Measurements from ENCODE around the gene WFIKKN2. TPM values are rescaled to one million over a fixed set of nuclear protein-coding genes. Genes with fewer than 3 reads are reported as not detected.
"Not testable (repeated sequence)": the region's sequence is repeated elsewhere in the genome, so short reads cannot be mapped to it uniquely, and the experiment has no call there.

WFIKKN2 gene
- polyA plus RNA-seq, 1 experiment = 0.07 TPM

DNA sequence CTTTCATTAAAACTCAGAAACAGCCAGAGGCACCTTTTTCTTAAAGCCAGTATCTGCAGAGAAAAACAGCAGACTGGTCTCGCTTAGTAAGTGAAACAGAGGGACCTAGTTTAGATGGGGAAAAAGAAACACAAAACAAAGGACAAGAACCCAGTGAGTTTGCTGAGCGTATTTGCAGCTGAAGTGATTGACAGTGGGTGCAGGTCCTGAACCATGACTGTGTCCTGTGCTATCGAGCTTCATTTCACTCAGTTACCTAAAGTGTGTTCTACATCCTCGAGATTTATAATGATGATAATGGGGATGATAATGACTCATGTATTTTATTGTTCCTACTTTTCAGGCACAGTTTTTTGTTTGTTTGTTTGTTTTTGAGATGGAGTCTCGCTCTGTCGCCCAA, 31.7 kb upstream of the WFIKKN2 start:
- TF ChIP-seq, protein P1, sequence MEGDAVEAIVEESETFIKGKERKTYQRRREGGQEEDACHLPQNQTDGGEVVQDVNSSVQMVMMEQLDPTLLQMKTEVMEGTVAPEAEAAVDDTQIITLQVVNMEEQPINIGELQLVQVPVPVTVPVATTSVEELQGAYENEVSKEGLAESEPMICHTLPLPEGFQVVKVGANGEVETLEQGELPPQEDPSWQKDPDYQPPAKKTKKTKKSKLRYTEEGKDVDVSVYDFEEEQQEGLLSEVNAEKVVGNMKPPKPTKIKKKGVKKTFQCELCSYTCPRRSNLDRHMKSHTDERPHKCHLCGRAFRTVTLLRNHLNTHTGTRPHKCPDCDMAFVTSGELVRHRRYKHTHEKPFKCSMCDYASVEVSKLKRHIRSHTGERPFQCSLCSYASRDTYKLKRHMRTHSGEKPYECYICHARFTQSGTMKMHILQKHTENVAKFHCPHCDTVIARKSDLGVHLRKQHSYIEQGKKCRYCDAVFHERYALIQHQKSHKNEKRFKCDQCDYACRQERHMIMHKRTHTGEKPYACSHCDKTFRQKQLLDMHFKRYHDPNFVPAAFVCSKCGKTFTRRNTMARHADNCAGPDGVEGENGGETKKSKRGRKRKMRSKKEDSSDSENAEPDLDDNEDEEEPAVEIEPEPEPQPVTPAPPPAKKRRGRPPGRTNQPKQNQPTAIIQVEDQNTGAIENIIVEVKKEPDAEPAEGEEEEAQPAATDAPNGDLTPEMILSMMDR (IDR thresholded peaks at IDR 0.05; ENCODE audit: low read depth, low read length) = no peak
- H3K27ac ChIP-seq (ENCODE audit: low read depth, low read length) = no peak overlapping the region

DNA sequence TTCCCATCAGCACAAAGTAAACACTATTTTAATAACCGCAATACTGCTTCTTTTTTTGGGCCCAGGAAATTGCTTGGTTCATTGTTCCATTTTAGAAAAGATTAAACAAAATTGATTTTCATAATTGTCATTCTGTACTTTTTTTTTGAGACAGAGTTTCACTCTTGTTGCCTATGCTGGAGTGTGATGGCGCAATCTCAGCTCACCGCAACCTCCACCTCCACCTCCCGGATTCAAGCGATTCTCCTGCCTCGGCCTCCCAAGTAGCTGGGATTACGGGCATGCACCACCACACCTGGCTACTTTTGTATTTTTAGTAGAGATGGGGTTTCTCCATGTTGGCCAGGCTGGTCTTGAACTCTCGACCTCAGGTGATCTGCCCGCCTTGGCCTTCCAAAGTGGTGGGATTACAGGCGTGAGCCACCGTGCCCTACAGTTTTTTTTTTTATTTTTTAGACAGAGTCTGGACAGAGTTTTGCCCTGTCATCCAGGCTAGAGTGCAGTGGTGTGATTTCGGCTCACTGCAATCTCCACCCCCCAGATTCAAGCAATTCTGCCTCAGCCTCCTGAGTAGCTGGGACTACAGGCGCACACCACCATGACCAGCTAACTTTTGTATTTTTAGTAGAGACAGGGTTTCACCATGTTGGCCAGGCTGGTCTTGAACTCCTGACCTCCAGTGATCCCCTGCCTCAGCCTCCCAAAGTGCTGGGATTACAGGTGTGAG, 30.5 kb upstream of the WFIKKN2 start:
- POLR2A ChIA-PET = interaction anchor here (0.7 kb wide), 1 partner anchor 21 kb away, joined by 3 read pairs; no protein-coding TSS in a partner anchor
- peaks cover 10% of the 10 kb centered on the region for H3K27me3 ChIP-seq (ENCODE audit: control insufficient read depth, insufficient read depth, low read length)
- CTCF ChIA-PET = interaction anchor here (0.8 kb wide), 1 partner anchor 22 kb away, joined by 3 read pairs; no protein-coding TSS in a partner anchor
- not testable (repeated sequence) for H3K27ac ChIP-seq (ENCODE audit: low read depth, low read length); DNase-seq (ENCODE audit: low read depth, low spot score); H3K9me3 ChIP-seq (ENCODE audit: control insufficient read depth, insufficient read depth, low read length); H3K4me3 ChIP-seq (ENCODE audit: low read depth, low read length)

More for the DNA sequence above, 31.7 kb upstream of the WFIKKN2 start:
- H3K27me3 ChIP-seq (ENCODE audit: control insufficient read depth, insufficient read depth, low read length) = peaks cover 4% of the 10 kb centered on the region
- H3K4me3 ChIP-seq (ENCODE audit: low read depth, low read length) = no peak overlapping the region
- DNase-seq (ENCODE audit: low read depth, low spot score) = no peak
- ChIA-PET POLR2A (interaction anchor here (1.1 kb wide), 1 partner anchor 63 kb away, joined by 3 read pairs; the partner anchor contains the start of gene TOB1), CTCF (interaction anchor here (0.6 to 3.7 kb wide), 3 partner anchors 21 to 38 kb away, joined by 3 to 19 read pairs (median 3); no protein-coding TSS in a partner anchor)
- H3K9me3 ChIP-seq (ENCODE audit: control insufficient read depth, insufficient read depth, low read length) = no peaks in the 10 kb centered on the region; the same call in 1 of the 2 replicates

DNA sequence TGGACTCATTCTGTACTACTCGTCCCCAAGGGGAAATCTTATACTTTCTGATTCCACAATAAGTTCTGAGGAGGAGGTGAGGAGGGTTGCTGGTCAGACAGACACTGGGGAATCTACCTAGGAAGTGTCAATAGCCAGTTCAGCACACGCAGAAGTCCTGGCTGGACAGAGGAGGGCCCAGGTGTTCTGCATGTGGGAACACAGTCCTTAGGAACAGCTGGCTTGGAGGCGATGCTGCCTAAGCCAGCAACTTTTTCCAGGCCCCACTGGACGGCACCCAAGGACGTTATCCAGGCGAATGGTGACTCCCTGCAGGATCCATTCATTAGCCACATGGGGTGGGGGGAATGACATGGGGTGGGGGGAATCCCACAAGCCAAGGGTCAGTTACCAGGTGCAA, 29.9 kb upstream of the WFIKKN2 start:
- ChIA-PET POLR2A (no interaction called here), CTCF (interaction anchor here (0.8 kb wide), 1 partner anchor 23 kb away, joined by 3 read pairs; no protein-coding TSS in a partner anchor)
- no peak for DNase-seq (ENCODE audit: low read depth, low spot score)
- peaks cover 10% of the 10 kb centered on the region for H3K27me3 ChIP-seq (ENCODE audit: control insufficient read depth, insufficient read depth, low read length)
- no peaks in the 10 kb centered on the region; the same call in 1 of the 2 replicates for H3K9me3 ChIP-seq (ENCODE audit: control insufficient read depth, insufficient read depth, low read length)
- no peak overlapping the region for H3K4me3 ChIP-seq (ENCODE audit: low read depth, low read length)
- no peak overlapping the region for H3K27ac ChIP-seq (ENCODE audit: low read depth, low read length)
- TF ChIP-seq, protein P1 (IDR thresholded peaks at IDR 0.05; ENCODE audit: low read depth, low read length) = no peak

DNA sequence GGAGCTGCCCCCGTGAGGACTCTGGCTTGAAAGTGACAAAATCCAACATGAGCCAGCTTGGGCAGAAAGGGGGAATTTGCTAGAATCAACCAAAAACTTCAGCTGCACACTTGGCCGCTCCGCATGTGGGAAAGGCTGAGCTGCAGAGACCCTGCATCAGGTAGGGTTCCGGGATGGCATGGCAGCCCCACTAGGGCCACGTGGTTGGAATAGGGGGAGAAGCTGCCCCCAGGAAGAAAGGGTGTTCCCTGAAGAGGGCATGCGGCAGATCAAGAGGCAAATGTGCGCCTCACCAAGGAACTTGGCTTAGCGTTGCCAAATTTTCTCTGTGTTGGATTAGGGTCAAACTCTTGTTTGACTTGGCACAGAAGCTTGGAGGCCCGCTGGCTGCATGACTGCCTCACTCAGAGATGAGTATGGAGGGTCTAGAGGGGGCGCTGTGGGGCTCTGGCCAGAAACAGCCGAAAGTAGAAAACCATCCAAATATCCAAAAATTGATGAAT, 29.2 kb upstream of the WFIKKN2 start:
- Histone ChIP-seq H3K27me3 (ENCODE audit: control insufficient read depth, insufficient read depth, low read length) (peaks cover 16% of the 10 kb centered on the region), H3K27ac (ENCODE audit: low read depth, low read length) (no peak overlapping the region), H3K4me3 (ENCODE audit: low read depth, low read length) (no peak overlapping the region), H3K9me3 (ENCODE audit: control insufficient read depth, insufficient read depth, low read length) (no peaks in the 10 kb centered on the region; the same call in 1 of the 2 replicates)
- DNase-seq (ENCODE audit: low read depth, low spot score) = no peak
- CTCF ChIA-PET = interaction anchor here (0.8 to 1.0 kb wide), 2 partner anchors 11 to 23 kb away, joined by 3 to 4 read pairs; no protein-coding TSS in a partner anchor
- TF ChIP-seq, protein P1 (IDR thresholded peaks at IDR 0.05; ENCODE audit: low read depth, low read length) = peak; percentile 21
- POLR2A ChIA-PET = no interaction called here

DNA sequence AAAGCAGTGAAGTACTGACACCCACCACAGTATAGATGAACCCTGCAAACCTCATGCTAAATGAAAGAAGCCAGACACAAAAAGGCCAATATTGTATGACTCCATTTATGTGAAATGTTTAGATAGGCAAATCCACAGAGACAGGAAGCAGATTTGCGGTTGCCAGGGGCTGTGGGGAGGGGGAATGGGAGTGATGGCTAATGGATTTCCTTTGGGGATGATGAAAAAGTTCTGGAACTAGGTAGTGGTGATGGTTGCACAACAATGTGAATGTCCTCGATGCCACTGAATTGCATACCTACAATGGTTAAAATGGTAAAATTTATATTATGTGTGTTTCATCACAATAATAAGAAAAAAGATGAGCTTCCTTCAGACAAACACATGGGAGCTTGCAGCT, 28.4 kb upstream of the WFIKKN2 start:
- ChIA-PET POLR2A (no interaction called here), CTCF (interaction anchor here (0.9 kb wide), 1 partner anchor 10 kb away, joined by 3 read pairs; no protein-coding TSS in a partner anchor)
- Histone ChIP-seq H3K4me3 (ENCODE audit: low read depth, low read length) (no peak overlapping the region), H3K27me3 (ENCODE audit: control insufficient read depth, insufficient read depth, low read length) (peaks cover 16% of the 10 kb centered on the region), H3K9me3 (ENCODE audit: control insufficient read depth, insufficient read depth, low read length) (no peaks in the 10 kb centered on the region; the same call in 1 of the 2 replicates), H3K27ac (ENCODE audit: low read depth, low read length) (no peak overlapping the region)
- TF ChIP-seq, protein P1 (IDR thresholded peaks at IDR 0.05; ENCODE audit: low read depth, low read length) = no peak
- DNase-seq (ENCODE audit: low read depth, low spot score) = no peak
